SU-DHL-6 (cell line): ENCODE results near the gene TFF1.
A peak's percentile ranks its signal among the peaks of the same experiment; 100 is the strongest.

Experiments
- H2AFZ ChIP-seq: fragments of 200-600 bp; sonication (generic); 2 replicates; pipeline ENCODE4 v1.6.1; 2014; ENCODE audit warnings: low read depth, mild to moderate bottlenecking, moderate library complexity, mixed read lengths, antibody characterized with exemption, low read length; ENCODE audit not compliant: severe bottlenecking
- H3F3A ChIP-seq: fragments of 200-600 bp; shearing (Covaris generic); 2 replicates; pipeline ENCODE4 v1.6.0; 2016; ENCODE audit warnings: antibody characterized with exemption, mild to moderate bottlenecking; ENCODE audit not compliant: insufficient read depth
- H3K27ac ChIP-seq: fragments of 200-600 bp; sonication (generic); 2 replicates; pipeline ENCODE4 v1.5.1; 2016; ENCODE audit warnings: low read depth, mild to moderate bottlenecking, low read length, moderate library complexity, mixed read lengths
- H3K27me3 ChIP-seq: fragments of 200-600 bp; sonication (generic), shearing (Covaris generic); 2 replicates; pipeline ENCODE4 v1.6.0; 2014; ENCODE audit warnings: mild to moderate bottlenecking, low read length
- H3K36me3 ChIP-seq: fragments of 200-600 bp; sonication (generic); 2 replicates; pipeline ENCODE4 v1.6.1; 2014; ENCODE audit warnings: mild to moderate bottlenecking, low read length, mixed read lengths
- H3K4me2 ChIP-seq: fragments of 300-600, 200-600 bp; shearing (Covaris generic), sonication (generic); 2 replicates; pipeline ENCODE4 v1.6.0; 2014; ENCODE audit warnings: low read length, low read depth, mild to moderate bottlenecking; ENCODE audit not compliant: poor library complexity, severe bottlenecking
- H3K4me3 ChIP-seq: fragments of 200-600 bp; sonication (generic); 2 replicates; pipeline ENCODE4 v1.5.1; 2014; ENCODE audit warnings: antibody characterized with exemption, low read length, mild to moderate bottlenecking, mixed read lengths; ENCODE audit not compliant: insufficient read depth, poor library complexity, severe bottlenecking
- H3K79me2 ChIP-seq: fragments of 200-600 bp; sonication (generic); 2 replicates; pipeline ENCODE4 v1.6.1; 2014; ENCODE audit warnings: mild to moderate bottlenecking, low read length, moderate library complexity; ENCODE audit not compliant: insufficient read depth
- H3K9ac ChIP-seq: fragments of 200-600 bp; sonication (generic); 2 replicates; pipeline ENCODE4 v1.7.0; 2014; ENCODE audit warnings: mild to moderate bottlenecking, low read length
- H3K9me2 ChIP-seq: fragments of 200-600 bp; sonication (generic); replicated peaks from 2 replicates; pipeline ENCODE4 v1.6.1; 2014; ENCODE audit warnings: low read length; ENCODE audit not compliant: insufficient read depth
- H3K9me3 ChIP-seq: fragments of 200-600 bp; sonication (generic); 2 replicates; pipeline ENCODE4 v1.6.1; 2014; ENCODE audit warnings: low read length, mixed read lengths; ENCODE audit not compliant: insufficient read depth
- H4K20me1 ChIP-seq: fragments of 200-600 bp; sonication (generic); 2 replicates; pipeline ENCODE4 v1.6.1; 2014; ENCODE audit warnings: low read depth, mild to moderate bottlenecking, antibody characterized with exemption, low read length, moderate library complexity, mixed read lengths
- CTCF ChIP-seq: fragments of 200-600 bp; sonication (generic); IDR thresholded peaks from one replicate; pipeline ENCODE4 v1.5.1; 2017; ENCODE audit warnings: antibody characterized with exemption, mild to moderate bottlenecking, low read length, moderate library complexity; ENCODE audit not compliant: insufficient read depth, poor library complexity, severe bottlenecking
- EZH2phosphoT487 ChIP-seq: fragments of 200-600 bp; sonication (generic), shearing (Covaris generic); conservative IDR thresholded peaks from 2 replicates; pipeline ENCODE4 v1.6.1; 2018; ENCODE audit warnings: mild to moderate bottlenecking, antibody characterized with exemption, low read length, moderate library complexity, mixed read lengths

TFF1 gene

GRCh38 chr21:42382915-42383314, 16.6 kb upstream of the TFF1 start:
- Histone ChIP-seq H2AFZ (no peak overlapping the region), H3F3A (no peaks in the 10 kb centered on the region), H4K20me1 (no peaks in the 10 kb centered on the region), H3K27me3 (no peaks in the 10 kb centered on the region), H3K79me2 (no peaks in the 10 kb centered on the region), H3K4me2 (no peak overlapping the region), H3K27ac (no peak overlapping the region), H3K9me3 (no peaks in the 10 kb centered on the region), H3K36me3 (no peaks in the 10 kb centered on the region), H3K9me2 (no peaks in the 10 kb centered on the region), H3K4me3 (no peak overlapping the region), H3K9ac (no peak overlapping the region)
- no peak for TF ChIP-seq EZH2phosphoT487
- no peak for TF ChIP-seq CTCF

GRCh38 chr21:42381347-42381984, 15.1 kb upstream of the TFF1 start:
- no peaks in the 10 kb centered on the region for H3K79me2 ChIP-seq
- H4K20me1 ChIP-seq: no peaks in the 10 kb centered on the region
- H3K4me3 ChIP-seq: no peak overlapping the region
- no peaks in the 10 kb centered on the region for H3K36me3 ChIP-seq
- TF ChIP-seq EZH2phosphoT487: no peak
- peak; percentile 65 for TF ChIP-seq CTCF
- H2AFZ ChIP-seq: no peak overlapping the region
- no peak overlapping the region for H3K27ac ChIP-seq
- no peaks in the 10 kb centered on the region for H3K9me3 ChIP-seq
- no peaks in the 10 kb centered on the region for H3K9me2 ChIP-seq
- H3F3A ChIP-seq: no peaks in the 10 kb centered on the region
- no peak overlapping the region for H3K4me2 ChIP-seq
- no peaks in the 10 kb centered on the region for H3K27me3 ChIP-seq
- no peak overlapping the region for H3K9ac ChIP-seq

- H3K27ac ChIP-seq: no peak overlapping the region
- H3K9me3 ChIP-seq: no peaks in the 10 kb centered on the region
- H2AFZ ChIP-seq: no peak overlapping the region
- H3K4me2 ChIP-seq: no peak overlapping the region
- TF ChIP-seq CTCF: no peak
- TF ChIP-seq EZH2phosphoT487: no peak
- no peaks in the 10 kb centered on the region for H4K20me1 ChIP-seq
- H3K4me3 ChIP-seq: no peak overlapping the region
- H3F3A ChIP-seq: no peaks in the 10 kb centered on the region
- H3K79me2 ChIP-seq: no peaks in the 10 kb centered on the region
- no peak overlapping the region for H3K9ac ChIP-seq
- H3K36me3 ChIP-seq: no peaks in the 10 kb centered on the region
- no peaks in the 10 kb centered on the region for H3K9me2 ChIP-seq
- H3K27me3 ChIP-seq: no peaks in the 10 kb centered on the region
Measured at GRCh38 chr21:42379426-42380215, 13.3 kb upstream of the TFF1 start.
